B cell (primary cell): ENCODE measurements around the gene MYLK4. TPM values are rescaled to one million over a fixed set of nuclear protein-coding genes. Genes with fewer than 3 reads are reported as not detected.

ENCODE experiments used
- ATAC-seq: fragments of 200-7000 bp; cut with Tn5 transposase; one replicate; pipeline ENCODE4 v1.10.0; 2021; ENCODE audit warnings: low read depth, mild to moderate bottlenecking, moderate number of reproducible peaks, moderate library complexity
- CTCF ChIA-PET: fragments of 350-600 bp; sonication (Branson Sonifier 250); formaldehyde crosslinking; loops from one replicate; lab custom pipeline; 2021; ENCODE audit warnings: antibody characterized with exemption, inconsistent platforms; lab: Charles Lee
- POLR2A ChIA-PET: fragments of 350-600 bp; sonication (Branson Sonifier 250); formaldehyde crosslinking; loops from one replicate; lab custom pipeline; 2021; ENCODE audit warnings: antibody characterized with exemption; lab: Charles Lee
- DNase-seq: peaks from one replicate; pipeline ENCODE4 v3.0.0; 2013
- H2AFZ ChIP-seq: 2 replicates; pipeline ENCODE4 v1.6.1; 2012; ENCODE audit warnings: mild to moderate bottlenecking, low read depth, low read length; ENCODE audit not compliant: insufficient read depth, poor library complexity, severe bottlenecking
- H3K27ac ChIP-seq, 2 donors: 1 replicate in 1 of 2; 2 replicates in 1 of 2; pipeline ENCODE4 v1.5.1; 2012 to 2013; ENCODE audit warnings: low read length in 2 of 2, mild to moderate bottlenecking in 2 of 2, moderate library complexity in 1 of 2
- H3K27me3 ChIP-seq, 4 experiments: fragments of 200-600 bp in 1 of 4; sonication (generic) in 1 of 4; replicated peaks in 1 of 4; 1 replicate in 2 of 4; 2 replicates in 2 of 4; pipeline versions ENCODE4 v1.6.1 to v1.7.0; 2013 to 2016; ENCODE audit warnings: low read length in 3 of 4, mild to moderate bottlenecking in 2 of 4, mixed read lengths in 1 of 4, moderate library complexity in 1 of 4; ENCODE audit not compliant: insufficient read depth in 4 of 4, control insufficient read depth in 3 of 4; ENCODE audit errors: control extremely low read depth in 1 of 4
- H3K36me3 ChIP-seq, 2 experiments: replicated peaks in 1 of 2; 1 replicate in 1 of 2; 2 replicates in 1 of 2; pipeline versions ENCODE4 v1.6.1 to v1.7.1; 2013; ENCODE audit warnings: low read length in 1 of 2; ENCODE audit not compliant: insufficient read depth in 2 of 2, control insufficient read depth in 1 of 2; ENCODE audit errors: control extremely low read depth in 1 of 2, extremely low read depth in 1 of 2
- H3K4me1 ChIP-seq, 2 donors: fragments of 200-600 bp in 1 of 2; sonication (generic) in 1 of 2; 1 replicate in 1 of 2; 2 replicates in 1 of 2; pipeline versions ENCODE4 v1.5.1 to v1.6.1; 2013 to 2017; ENCODE audit warnings: low read length in 2 of 2; ENCODE audit not compliant: control insufficient read depth in 2 of 2, insufficient read depth in 2 of 2
- H3K4me2 ChIP-seq: replicated peaks from 2 replicates; pipeline ENCODE3; 2012; ENCODE audit warnings: mild to moderate bottlenecking, low read depth, low read length; ENCODE audit not compliant: poor library complexity, severe bottlenecking
- H3K4me3 ChIP-seq, 5 experiments: fragments of 200-600 bp in 1 of 5; sonication (generic) in 1 of 5; 1 replicate in 3 of 5; 2 replicates in 2 of 5; pipeline versions ENCODE4 v1.5.1 to v1.7.0; 2011 to 2016; ENCODE audit warnings: low read length in 4 of 5, mild to moderate bottlenecking in 4 of 5, low read depth in 2 of 5, control low read depth in 1 of 5, moderate library complexity in 1 of 5; ENCODE audit not compliant: insufficient read depth in 1 of 5; ENCODE audit errors: control extremely low read depth in 1 of 5, extremely low read depth in 1 of 5
- H3K79me2 ChIP-seq: fragments of 200-600 bp; sonication (generic); one replicate; pipeline ENCODE4 v1.6.0; 2016; ENCODE audit warnings: low read length; ENCODE audit not compliant: control insufficient read depth, insufficient read depth
- H3K9ac ChIP-seq: fragments of 200-600 bp; sonication (generic); 2 replicates; pipeline ENCODE4 v1.6.1; 2017; ENCODE audit warnings: mild to moderate bottlenecking, low read length, moderate library complexity
- H3K9me3 ChIP-seq, 3 donors: one replicate each; pipeline versions ENCODE4 v1.6.1 to v1.7.1; 2013; ENCODE audit warnings: low read length in 2 of 3; ENCODE audit not compliant: control insufficient read depth in 2 of 3, insufficient read depth in 1 of 3; ENCODE audit errors: control extremely low read depth in 1 of 3
- H4K20me1 ChIP-seq: 2 replicates; pipeline ENCODE4 v1.6.0; 2012; ENCODE audit warnings: mild to moderate bottlenecking, low read length; ENCODE audit not compliant: insufficient read depth, control insufficient read depth, poor library complexity, severe bottlenecking
- H3K27ac Mint-ChIP-seq: one replicate; pipeline ENCODE4 v1.8.0; 2021; ENCODE audit warnings: mixed read lengths
- H3K27me3 Mint-ChIP-seq: one replicate; pipeline ENCODE4 v1.8.0; 2021; ENCODE audit warnings: mixed read lengths
- H3K4me1 Mint-ChIP-seq: one replicate; pipeline ENCODE4 v1.8.0; 2021; ENCODE audit warnings: mixed read lengths
- H3K4me3 Mint-ChIP-seq: one replicate; pipeline ENCODE4 v1.8.0; 2021; ENCODE audit warnings: mixed read lengths
- H3K9me3 Mint-ChIP-seq: one replicate; pipeline ENCODE4 v1.8.0; 2022; ENCODE audit warnings: mixed read lengths; ENCODE audit not compliant: insufficient read depth
- EZH2 ChIP-seq: IDR thresholded peaks from 2 replicates; pipeline ENCODE4 v1.6.1; 2012; ENCODE audit warnings: borderline replicate concordance, low read depth, mild to moderate bottlenecking, moderate library complexity, low read length; ENCODE audit not compliant: insufficient read depth, poor library complexity, severe bottlenecking
- WGBS: methylation state at CpG from one replicate; pipeline ENCODE4 v1.1.5; 2013; ENCODE audit warnings: missing lambda C conversion rate; ENCODE audit not compliant: insufficient coverage; 5-methylcytosine and 5-hydroxymethylcytosine counted together
- intact Hi-C: fragments of 100-400 bp; cut with micrococcal nuclease; formaldehyde crosslinking; loops from one replicate; pipeline ENCODE4 v1.10.0; 2022
- polyA plus RNA-seq: library from polyadenylated mRNA; depleted of rRNA; stranded (reverse); fragments of >200 nt; gene quantifications from 2 replicates; pipeline ENCODE4 v1.2.3, GENCODE V29; 2012
- total RNA-seq, 2 donors: library from RNA; stranded (reverse); fragments of 120-200 nt in 1 of 2; gene quantifications; 1 replicate in 1 of 2; 2 replicates in 1 of 2; pipeline versions ENCODE4 v1.2.3 to v1.2.4, GENCODE V29; 2013 to 2022
- TF ChIP-seq, protein P1 (sequence below): fragments of 200-600 bp; IDR thresholded peaks from one replicate; pipeline ENCODE4 v1.8.0; 2022; ENCODE audit warnings: antibody characterized with exemption, mild to moderate bottlenecking

Gene MYLK4
- total and polyA plus RNA-seq, 2 donors (not counting 1 experiment from before 2014, with no cell fraction given): 0.51 to 1.2 TPM

DNA sequence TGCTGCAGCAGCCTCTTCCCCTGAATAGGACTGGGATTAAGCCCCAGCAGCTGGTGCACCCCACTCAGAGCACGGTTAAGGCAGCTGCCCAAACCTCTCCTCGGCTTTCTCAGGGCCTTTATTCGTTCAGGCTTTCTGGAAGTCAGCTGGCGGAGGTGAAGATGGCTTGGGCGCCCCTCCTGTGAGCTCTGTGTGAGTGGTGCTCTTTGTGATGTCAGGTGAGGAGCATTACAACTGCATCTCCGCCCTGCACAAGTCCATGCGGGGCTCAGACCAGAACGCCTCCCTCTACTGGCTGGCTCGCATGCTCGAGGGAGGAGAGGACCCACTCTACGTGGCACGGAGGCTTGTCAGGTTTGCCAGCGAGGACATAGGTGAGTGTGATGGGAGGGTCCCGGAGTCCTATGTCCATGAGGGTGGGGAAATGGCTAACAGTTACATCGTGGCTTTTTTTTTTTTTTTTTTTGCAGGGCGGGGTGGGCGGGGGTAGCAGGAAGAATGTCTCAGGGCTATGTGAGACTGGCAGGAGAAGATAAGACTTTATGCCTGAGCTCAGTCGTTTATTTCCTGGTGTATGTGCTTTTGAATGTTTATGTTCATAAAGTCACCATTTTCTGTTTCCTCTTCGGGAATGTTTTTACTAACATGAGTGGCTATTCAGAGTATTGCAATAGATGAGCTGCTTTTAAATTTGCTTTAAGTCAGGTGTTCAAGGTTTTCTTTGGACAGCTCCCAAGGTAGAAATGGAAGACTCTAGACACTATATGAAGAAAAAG is 32.7 kb upstream of the MYLK4 start:
- CTCF ChIA-PET: interaction anchor here (0.7 to 2.3 kb wide), 4 partner anchors 8 to 205 kb away, joined by 3 to 6 read pairs (median 4); partner anchors contain the start of gene WRNIP1
- H2AFZ ChIP-seq: no peak overlapping the region
- TF ChIP-seq, protein P1, sequence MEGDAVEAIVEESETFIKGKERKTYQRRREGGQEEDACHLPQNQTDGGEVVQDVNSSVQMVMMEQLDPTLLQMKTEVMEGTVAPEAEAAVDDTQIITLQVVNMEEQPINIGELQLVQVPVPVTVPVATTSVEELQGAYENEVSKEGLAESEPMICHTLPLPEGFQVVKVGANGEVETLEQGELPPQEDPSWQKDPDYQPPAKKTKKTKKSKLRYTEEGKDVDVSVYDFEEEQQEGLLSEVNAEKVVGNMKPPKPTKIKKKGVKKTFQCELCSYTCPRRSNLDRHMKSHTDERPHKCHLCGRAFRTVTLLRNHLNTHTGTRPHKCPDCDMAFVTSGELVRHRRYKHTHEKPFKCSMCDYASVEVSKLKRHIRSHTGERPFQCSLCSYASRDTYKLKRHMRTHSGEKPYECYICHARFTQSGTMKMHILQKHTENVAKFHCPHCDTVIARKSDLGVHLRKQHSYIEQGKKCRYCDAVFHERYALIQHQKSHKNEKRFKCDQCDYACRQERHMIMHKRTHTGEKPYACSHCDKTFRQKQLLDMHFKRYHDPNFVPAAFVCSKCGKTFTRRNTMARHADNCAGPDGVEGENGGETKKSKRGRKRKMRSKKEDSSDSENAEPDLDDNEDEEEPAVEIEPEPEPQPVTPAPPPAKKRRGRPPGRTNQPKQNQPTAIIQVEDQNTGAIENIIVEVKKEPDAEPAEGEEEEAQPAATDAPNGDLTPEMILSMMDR: no peak
- no peak for TF ChIP-seq EZH2
- Mint-ChIP-seq H3K4me3 (no peak overlapping the region), H3K27me3 (no peaks in the 10 kb centered on the region), H3K9me3 (no peaks in the 10 kb centered on the region), H3K27ac (no peak overlapping the region), H3K4me1 (no peaks in the 10 kb centered on the region)
- no peak overlapping the region for H3K4me2 ChIP-seq
- peaks cover 38% of the 10 kb centered on the region for H3K79me2 ChIP-seq
- ATAC-seq (no peak), DNase-seq (no peak)
- 49% methylated on average over 15 of the region's 19 CpGs for WGBS
- peaks cover 45% of the 10 kb centered on the region for H4K20me1 ChIP-seq
- no peaks in the 10 kb centered on the region for H3K4me1 ChIP-seq
- H3K4me3 ChIP-seq: no peak overlapping the region
- peaks cover 5 to 63% of the 10 kb centered on the region in 2 experiments for H3K36me3 ChIP-seq
- no peak overlapping the region for H3K27ac ChIP-seq
- H3K9ac ChIP-seq: no peak overlapping the region
- intact Hi-C loops: no loop called here
- no peaks in the 10 kb centered on the region for H3K9me3 ChIP-seq
- POLR2A ChIA-PET: interaction anchor here (0.6 kb wide), 1 partner anchor 9 kb away, joined by 4 read pairs; no protein-coding TSS in a partner anchor
- no peaks in the 10 kb centered on the region for H3K27me3 ChIP-seq

DNA sequence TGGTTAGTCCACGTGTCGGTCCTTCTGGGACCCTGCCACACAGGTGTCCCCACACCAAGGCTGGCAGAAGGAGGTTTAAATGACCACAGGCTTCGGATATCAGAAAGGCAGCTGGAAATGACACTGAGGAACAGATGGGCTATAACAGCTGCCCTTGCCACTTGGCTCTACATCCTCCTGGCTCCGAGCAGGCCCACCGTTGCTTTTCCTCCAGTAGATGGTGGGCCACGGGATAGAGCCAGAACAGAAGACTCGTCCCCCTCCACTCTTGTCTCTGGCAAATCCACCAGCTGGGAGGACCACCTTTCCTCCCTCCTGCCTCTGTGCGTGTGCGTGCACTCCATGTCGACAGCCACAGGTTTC is 32.1 kb upstream of the MYLK4 start:
- ATAC-seq (no peak), DNase-seq (no peak)
- no peaks in the 10 kb centered on the region for H3K27me3 Mint-ChIP-seq
- no peak overlapping the region for H3K27ac Mint-ChIP-seq
- no peak overlapping the region for H3K27ac ChIP-seq
- H3K4me3 Mint-ChIP-seq: no peak overlapping the region
- no peak overlapping the region for H3K4me2 ChIP-seq
- H3K4me1 Mint-ChIP-seq: peaks cover 1% of the 10 kb centered on the region
- H3K4me1 ChIP-seq: no peaks in the 10 kb centered on the region
- WGBS: 89% methylated on average over 10 of the region's 10 CpGs
- no peaks in the 10 kb centered on the region for H3K9me3 ChIP-seq
- ChIA-PET CTCF (interaction anchor here (0.7 to 2.3 kb wide), 3 partner anchors 8 to 205 kb away, joined by 3 to 6 read pairs (median 5); partner anchors contain the start of gene WRNIP1), POLR2A (no interaction called here)
- no peaks in the 10 kb centered on the region for H3K9me3 Mint-ChIP-seq
- TF ChIP-seq, protein P1: no peak
- no peak for TF ChIP-seq EZH2
- intact Hi-C loops: no loop called here
- H3K27me3 ChIP-seq: no peaks in the 10 kb centered on the region
- H3K9ac ChIP-seq: no peak overlapping the region
- no peak overlapping the region for H3K4me3 ChIP-seq
- peaks cover 5 to 61% of the 10 kb centered on the region in 2 experiments for H3K36me3 ChIP-seq
- peaks cover 44% of the 10 kb centered on the region for H3K79me2 ChIP-seq
- no peak overlapping the region for H2AFZ ChIP-seq
- peaks cover 47% of the 10 kb centered on the region for H4K20me1 ChIP-seq
